A673 (cell line): ENCODE data around the gene LRCH1. TPM values are rescaled to one million over a fixed set of nuclear protein-coding genes. Genes with fewer than 3 reads are reported as not detected.

Source experiments
- BruUV-seq: library from RNA; stranded (reverse); fragments of 400-500 nt; replicated peaks from 2 replicates; lab custom pipeline; 2021; lab: Mats Ljungman, UMichigan
- CTCF ChIA-PET: fragments of 300-600 bp; sonication (Branson Sonifier 250); formaldehyde crosslinking; loops from one replicate; lab custom pipeline; 2022; ENCODE audit warnings: antibody characterized with exemption; lab: Charles Lee
- POLR2A ChIA-PET: fragments of 300-600 bp; sonication (Branson Sonifier 250); formaldehyde crosslinking; loops from one replicate; lab custom pipeline; 2022; ENCODE audit warnings: antibody characterized with exemption; ENCODE audit not compliant: low non-redundant PET; lab: Charles Lee
- DNase-seq: peaks from one replicate; pipeline ENCODE4 v3.0.0-alpha.2; 2015; ENCODE audit warnings: low spot score
- H3K27ac ChIP-seq: fragments of 200-600 bp; sonication (generic); 2 replicates; pipeline ENCODE4 v1.5.1; 2016; ENCODE audit warnings: mixed run types, low read depth, mild to moderate bottlenecking, mixed read lengths, antibody characterized with exemption, low read length; ENCODE audit not compliant: poor library complexity, severe bottlenecking
- H3K27me3 ChIP-seq: fragments of 200-600 bp; sonication (generic); replicated peaks from 2 replicates; pipeline ENCODE4 v1.6.1; 2017; ENCODE audit warnings: mixed run types, low read depth, mild to moderate bottlenecking, mixed read lengths, antibody characterized with exemption, low read length; ENCODE audit not compliant: insufficient read depth, poor library complexity
- H3K36me3 ChIP-seq: fragments of 200-600 bp; sonication (generic); 2 replicates; pipeline ENCODE4 v1.6.1; 2016; ENCODE audit warnings: mixed run types, mild to moderate bottlenecking, mixed read lengths, antibody characterized with exemption, low read length; ENCODE audit not compliant: insufficient read depth, poor library complexity, severe bottlenecking
- H3K4me1 ChIP-seq: fragments of 200-600 bp; sonication (generic); 2 replicates; pipeline ENCODE4 v1.6.1; 2017; ENCODE audit warnings: mixed run types, mild to moderate bottlenecking, mixed read lengths, antibody characterized with exemption, low read length; ENCODE audit not compliant: insufficient read depth, poor library complexity, severe bottlenecking
- H3K4me3 ChIP-seq: fragments of 200-600 bp; sonication (generic); 2 replicates; pipeline ENCODE4 v1.5.1; 2016; ENCODE audit warnings: low read depth, mixed run types, mild to moderate bottlenecking, mixed read lengths, low read length; ENCODE audit not compliant: poor library complexity, severe bottlenecking
- H3K9me3 ChIP-seq: fragments of 200-600 bp; sonication (generic); 2 replicates; pipeline ENCODE4 v1.6.1; 2016; ENCODE audit warnings: mixed run types, low read depth, mild to moderate bottlenecking, mixed read lengths, antibody characterized with exemption, low read length; ENCODE audit not compliant: poor library complexity, severe bottlenecking
- EZH2 ChIP-seq: fragments of 200-600 bp; sonication (generic); IDR thresholded peaks from 2 replicates; pipeline ENCODE4 v1.6.1; 2017; ENCODE audit warnings: borderline replicate concordance, low read depth, mild to moderate bottlenecking, mixed read lengths, antibody characterized with exemption, low read length; ENCODE audit not compliant: poor library complexity, severe bottlenecking
- intact Hi-C: fragments of 100-400 bp; cut with micrococcal nuclease; formaldehyde crosslinking; loops from one replicate; pipeline ENCODE4 v1.10.0; 2022; ENCODE audit not compliant: unreplicated experiment
- total RNA-seq: library from RNA; stranded (reverse); gene quantifications from 2 replicates; pipeline ENCODE4 v1.2.3, GENCODE V29; 2021
- TF ChIP-seq, protein P1 (sequence below): fragments of 300-800, 200-600 bp; sonication (generic); conservative IDR thresholded peaks from 2 replicates; pipeline ENCODE4 v1.5.1; 2017; ENCODE audit warnings: low read depth, mild to moderate bottlenecking, antibody characterized with exemption, low read length, moderate library complexity, mixed read lengths

The LRCH1 gene
- total RNA-seq, 1 experiment from 2014 or later: 25.3 TPM

DNA sequence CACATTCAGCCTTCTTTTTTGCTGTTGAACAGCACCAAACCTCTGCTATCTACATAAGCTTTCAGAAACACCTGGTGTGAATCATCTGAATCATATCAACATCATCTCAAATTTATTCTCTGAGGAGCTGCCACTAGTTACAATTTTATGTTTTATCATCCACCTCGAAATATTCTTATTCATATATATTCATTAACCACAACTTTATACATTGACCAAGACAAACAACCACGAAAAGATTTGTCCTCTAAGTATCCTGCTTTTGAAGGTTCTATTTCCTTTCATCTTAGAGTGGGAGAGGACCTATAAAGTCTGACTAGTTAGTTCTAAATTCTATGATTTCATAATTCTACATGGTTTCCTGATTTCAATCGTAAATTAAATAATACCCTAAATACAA, 225.1 kb downstream of the LRCH1 start:
- peaks cover 7% of the 10 kb centered on the region for H3K4me1 ChIP-seq
- CTCF ChIA-PET: no interaction called here
- no TSS peak for BruUV-seq
- H3K27me3 ChIP-seq: no peaks in the 10 kb centered on the region
- H3K9me3 ChIP-seq: no peaks in the 10 kb centered on the region
- intact Hi-C loops: no loop called here
- peaks cover 95% of the 10 kb centered on the region for H3K36me3 ChIP-seq
- H3K4me3 ChIP-seq: no peak overlapping the region
- no peak for DNase-seq
- no peak for TF ChIP-seq EZH2
- TF ChIP-seq, protein P1, sequence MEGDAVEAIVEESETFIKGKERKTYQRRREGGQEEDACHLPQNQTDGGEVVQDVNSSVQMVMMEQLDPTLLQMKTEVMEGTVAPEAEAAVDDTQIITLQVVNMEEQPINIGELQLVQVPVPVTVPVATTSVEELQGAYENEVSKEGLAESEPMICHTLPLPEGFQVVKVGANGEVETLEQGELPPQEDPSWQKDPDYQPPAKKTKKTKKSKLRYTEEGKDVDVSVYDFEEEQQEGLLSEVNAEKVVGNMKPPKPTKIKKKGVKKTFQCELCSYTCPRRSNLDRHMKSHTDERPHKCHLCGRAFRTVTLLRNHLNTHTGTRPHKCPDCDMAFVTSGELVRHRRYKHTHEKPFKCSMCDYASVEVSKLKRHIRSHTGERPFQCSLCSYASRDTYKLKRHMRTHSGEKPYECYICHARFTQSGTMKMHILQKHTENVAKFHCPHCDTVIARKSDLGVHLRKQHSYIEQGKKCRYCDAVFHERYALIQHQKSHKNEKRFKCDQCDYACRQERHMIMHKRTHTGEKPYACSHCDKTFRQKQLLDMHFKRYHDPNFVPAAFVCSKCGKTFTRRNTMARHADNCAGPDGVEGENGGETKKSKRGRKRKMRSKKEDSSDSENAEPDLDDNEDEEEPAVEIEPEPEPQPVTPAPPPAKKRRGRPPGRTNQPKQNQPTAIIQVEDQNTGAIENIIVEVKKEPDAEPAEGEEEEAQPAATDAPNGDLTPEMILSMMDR: no peak
- POLR2A ChIA-PET: no interaction called here
- no peak overlapping the region for H3K27ac ChIP-seq

DNA sequence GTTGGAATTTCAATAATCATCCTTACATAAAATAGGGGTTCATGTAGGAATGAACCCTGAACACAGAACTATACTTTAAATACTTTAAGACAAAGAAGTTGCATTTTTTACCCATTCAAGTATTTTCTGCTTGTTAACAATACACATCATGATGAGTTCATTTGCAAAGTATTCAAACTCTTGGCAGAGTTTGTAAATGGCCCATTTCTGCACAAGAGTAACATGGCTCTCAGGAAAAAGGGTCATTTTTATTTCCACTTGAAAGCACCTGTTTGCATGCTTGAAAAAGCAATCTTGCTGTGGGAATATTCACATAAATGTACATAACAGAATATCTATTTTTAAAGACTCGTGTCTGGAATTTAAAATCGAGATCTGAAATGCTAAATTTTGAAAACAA, 225.9 kb downstream of the LRCH1 start:
- TF ChIP-seq, protein P1: no peak
- TF ChIP-seq EZH2: no peak
- ChIA-PET CTCF (no interaction called here), POLR2A (no interaction called here)
- no peak for DNase-seq
- peaks cover 95% of the 10 kb centered on the region for H3K36me3 ChIP-seq
- no peak overlapping the region for H3K27ac ChIP-seq
- no peak overlapping the region for H3K4me3 ChIP-seq
- no TSS peak for BruUV-seq
- intact Hi-C loops: no loop called here
- H3K4me1 ChIP-seq: peaks cover 10% of the 10 kb centered on the region
- H3K9me3 ChIP-seq: no peaks in the 10 kb centered on the region
- H3K27me3 ChIP-seq: no peaks in the 10 kb centered on the region

DNA sequence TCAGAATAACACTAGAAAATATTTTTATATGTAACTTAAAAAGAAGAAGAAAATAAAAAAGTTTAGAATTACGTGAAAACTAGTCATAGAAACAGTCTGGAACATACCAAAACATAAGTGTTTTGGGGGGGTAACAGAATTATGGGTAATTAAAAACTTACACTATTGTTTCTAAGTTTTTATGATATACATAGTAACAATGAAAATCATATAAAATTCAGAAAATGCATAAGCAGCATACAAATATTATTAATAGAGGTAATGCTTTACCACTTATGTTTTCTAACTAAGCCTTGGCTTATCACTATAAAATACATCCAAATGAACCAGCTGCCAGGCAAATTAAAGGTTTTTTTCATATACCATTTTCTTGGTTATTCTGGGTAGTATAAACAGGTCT, 229.1 kb downstream of the LRCH1 start:
- intact Hi-C loops: no loop called here
- H3K4me3 ChIP-seq: no peak overlapping the region
- no peaks in the 10 kb centered on the region for H3K9me3 ChIP-seq
- POLR2A ChIA-PET: no interaction called here
- DNase-seq: no peak
- CTCF ChIA-PET: no interaction called here
- H3K36me3 ChIP-seq: peaks cover 95% of the 10 kb centered on the region
- TF ChIP-seq EZH2: no peak
- TF ChIP-seq, protein P1: no peak
- H3K27ac ChIP-seq: no peak overlapping the region
- BruUV-seq: no TSS peak
- peaks cover 10% of the 10 kb centered on the region for H3K4me1 ChIP-seq
- no peaks in the 10 kb centered on the region for H3K27me3 ChIP-seq
